ENCODE results near the gene LIPT2.

The LIPT2 gene

DNA sequence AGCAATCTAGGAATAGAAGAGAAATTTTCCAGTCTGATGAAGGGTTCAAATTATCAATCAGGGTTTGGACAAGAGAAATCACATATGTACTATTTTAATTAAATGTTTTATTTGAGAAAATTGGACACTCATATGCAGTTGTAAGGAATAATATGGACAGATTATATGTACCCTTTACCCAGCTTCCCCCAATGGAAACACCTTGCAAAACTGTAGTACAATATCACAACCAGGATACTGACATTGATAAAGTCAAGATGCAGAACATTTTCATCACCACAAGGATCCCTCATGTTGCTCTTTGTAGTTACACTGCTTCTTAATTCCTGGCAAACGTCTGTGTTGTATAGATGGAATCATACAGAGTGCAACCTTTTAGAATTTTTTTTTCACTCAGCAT, 1.4 kb upstream of the LIPT2 start:
- no peak for DNase-seq

DNA sequence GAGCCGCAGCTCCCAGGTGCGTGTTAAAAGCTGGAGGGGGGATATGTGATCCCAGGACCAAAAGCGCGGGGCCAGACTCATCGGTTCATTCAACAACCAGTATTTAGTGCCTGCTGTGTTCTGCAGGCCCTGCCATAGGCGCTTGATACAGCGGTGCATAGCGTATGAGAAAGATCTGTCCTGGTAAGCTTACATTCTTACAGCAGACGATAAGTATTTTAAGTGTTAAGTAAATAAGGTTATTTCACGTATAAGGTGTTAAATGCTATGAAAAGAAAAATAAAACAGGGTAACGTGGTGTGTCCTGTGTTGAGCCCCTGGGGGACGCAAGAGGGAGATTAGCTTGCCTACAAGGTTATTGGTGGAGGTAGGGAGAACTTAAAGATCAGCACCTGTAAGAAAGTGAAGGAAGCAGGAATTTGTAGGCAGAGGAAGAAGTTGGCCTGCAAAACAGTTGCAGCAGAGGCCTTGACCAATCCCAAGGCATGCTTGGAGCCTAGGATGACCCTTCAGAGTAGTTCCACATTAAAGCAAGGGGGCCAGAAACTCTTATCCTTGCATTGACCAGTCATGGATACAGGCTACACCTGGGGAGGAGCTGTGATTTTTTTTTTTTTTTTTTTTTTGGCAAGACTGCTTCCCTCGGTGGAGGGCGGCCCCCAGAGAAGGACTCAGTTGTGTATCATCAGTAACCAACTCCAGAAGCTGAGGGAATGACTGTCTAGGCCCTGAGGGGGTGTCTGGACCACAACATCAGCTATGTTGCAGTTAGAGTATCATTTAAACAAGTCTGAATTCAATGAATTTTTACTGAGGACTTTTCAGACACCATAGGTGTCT, 487 bp upstream of the LIPT2 start:
- DNase-seq = no peak

- no peak for DNase-seq
Measured at GRCh38 chr11:74492084-74492483, 1.4 kb downstream of the LIPT2 start.

GRCh38 chr11:74490941-74491340, 2.6 kb downstream of the LIPT2 start:
- peak; percentile 52 to 71 for DNase-seq

DNA sequence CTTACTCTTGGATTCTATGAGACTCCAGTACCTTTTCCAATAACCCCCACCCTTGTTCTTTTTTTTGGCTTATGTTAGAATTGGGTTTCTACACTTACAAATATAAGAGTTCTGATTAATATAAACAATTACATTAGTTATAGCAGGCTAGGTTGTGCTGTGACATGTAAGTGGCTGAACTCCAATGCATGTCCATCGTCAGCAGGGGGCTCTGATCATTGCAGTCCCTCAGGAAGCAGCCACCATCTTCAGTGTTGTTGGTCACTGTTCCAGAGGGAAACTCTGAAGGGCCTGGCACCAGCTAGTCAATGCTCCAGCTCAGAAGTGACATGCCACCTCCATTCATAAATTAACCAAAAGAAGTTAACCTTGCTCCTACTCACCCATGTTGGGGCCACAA, 5.6 kb downstream of the LIPT2 start:
- no peak for DNase-seq

- DNase-seq = no peak
Measured at GRCh38 chr11:74485868-74486267, 7.7 kb downstream of the LIPT2 start.

- DNase-seq = no peak
Measured at GRCh38 chr11:74480688-74481417, 12.7 kb downstream of the LIPT2 start.

DNA sequence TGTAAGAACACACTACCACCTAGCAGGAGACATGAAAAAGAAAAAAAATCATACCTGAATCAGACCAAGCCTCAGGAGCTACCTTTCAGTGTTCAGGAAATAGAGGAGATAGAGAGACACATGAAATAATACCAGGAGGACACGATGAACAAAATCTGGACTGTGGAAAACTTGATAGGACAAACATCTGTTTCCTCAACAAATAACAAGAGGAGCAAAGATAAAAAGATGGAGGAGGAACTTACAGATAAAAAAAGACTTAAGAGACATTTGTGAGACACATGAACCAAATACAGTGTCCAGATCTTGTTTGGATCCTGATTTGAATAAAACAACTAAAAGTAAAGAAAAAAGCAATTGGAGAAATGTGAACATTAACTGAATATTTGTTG, 13.8 kb downstream of the LIPT2 start:
- DNase-seq = no peak

DNA sequence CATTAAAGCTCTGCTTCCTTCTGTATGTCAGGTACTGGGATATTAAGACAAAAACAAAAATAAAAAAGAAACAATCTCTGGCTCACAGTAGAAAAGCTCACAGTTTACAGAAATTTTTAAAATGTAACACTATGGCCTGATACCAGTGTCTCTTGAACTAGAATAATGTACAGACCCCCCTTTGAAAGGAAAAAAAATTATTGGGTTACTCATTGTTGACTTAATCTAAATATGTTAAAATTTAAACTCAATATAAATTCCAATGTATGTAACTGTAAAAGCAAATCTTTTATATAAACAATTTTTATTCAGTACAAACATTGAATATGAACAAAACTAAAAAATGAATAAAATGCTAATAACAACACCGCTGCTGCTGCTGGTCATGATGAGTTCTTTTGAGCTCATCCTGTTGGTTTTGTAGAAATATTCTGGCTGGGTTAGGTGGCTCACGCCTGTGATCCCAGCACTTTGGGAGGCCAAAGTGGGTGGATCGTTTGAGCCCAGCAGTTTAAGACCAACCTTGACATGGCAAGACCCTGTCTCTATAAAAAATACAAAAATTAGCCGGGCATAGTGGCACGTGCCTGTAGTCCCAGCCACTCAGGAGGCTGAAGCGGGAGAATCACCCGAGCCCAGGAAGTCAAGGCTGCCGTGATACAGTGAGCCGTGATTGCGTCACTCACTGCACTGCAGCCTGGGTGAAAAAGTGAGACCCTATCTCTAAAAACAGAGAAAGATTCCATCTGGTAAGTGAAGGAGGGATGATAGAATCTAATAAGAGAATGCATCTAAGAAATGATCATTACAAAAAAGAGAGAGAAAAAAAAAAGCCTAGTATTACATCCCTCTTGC, 14.4 kb downstream of the LIPT2 start:
- DNase-seq = no peak

- DNase-seq = peak; percentile 41 to 47
Measured at GRCh38 chr11:74476536-74476935, 17.0 kb downstream of the LIPT2 start.

DNA sequence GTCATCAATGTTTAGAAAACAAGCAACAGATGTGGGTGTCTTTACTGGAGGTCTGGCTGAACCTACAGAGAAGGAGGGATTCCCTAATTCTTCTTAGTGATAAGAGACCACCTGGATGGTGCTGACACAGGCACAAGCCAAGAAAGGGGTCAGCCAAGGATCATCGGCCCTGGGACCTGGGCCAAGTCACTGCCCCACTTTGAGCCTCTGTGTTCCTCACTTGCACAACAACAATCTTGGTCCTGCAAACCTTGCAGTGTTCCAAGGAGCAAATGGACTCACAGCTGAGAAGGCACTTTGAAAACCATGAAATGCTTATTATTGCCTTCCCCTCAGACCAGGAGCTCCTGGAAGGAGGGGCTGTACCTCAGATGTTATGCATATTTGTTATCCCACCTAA, 19.2 kb downstream of the LIPT2 start:
- no peak for DNase-seq

DNA sequence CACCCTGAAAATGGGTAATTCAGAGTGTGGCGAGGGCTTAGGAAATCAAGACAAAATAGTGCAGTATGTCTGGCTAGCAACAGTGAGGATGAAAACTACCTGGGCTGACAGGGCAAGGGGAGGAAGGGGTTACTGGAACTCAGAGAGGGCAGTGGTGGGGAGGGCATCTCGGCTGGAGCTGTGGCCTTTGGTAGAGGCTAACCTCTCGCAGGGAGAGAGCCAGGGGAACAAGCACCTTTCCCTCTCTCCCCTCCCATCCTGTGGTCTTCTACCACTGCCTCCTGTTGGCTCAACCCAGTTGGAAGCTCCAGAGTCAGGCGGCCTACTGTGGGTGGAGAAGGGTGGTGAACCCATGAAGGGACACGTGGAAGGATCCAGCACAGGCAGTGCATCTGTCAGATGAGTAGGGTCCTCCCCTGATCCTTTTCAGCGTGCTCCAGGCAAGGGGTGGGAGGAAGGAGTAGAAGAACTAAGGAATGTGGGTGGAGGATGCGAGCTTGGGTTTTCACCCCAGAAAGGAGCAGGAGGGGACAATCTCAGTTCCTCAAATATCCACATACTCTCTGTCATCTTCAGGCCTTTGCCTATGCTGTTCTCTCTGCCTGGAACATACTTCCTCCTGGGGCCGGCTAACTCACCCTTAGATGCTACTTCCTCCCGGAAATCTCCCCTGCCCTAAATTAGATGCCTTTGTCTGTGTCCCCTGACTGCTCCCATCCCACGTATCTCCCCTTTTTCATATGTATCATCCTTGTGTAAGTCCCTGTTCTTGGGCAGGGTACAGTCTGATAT, 19.9 kb downstream of the LIPT2 start:
- DNase-seq = peak; percentile 86 to 88

GRCh38 chr11:74471668-74472429, 21.7 kb downstream of the LIPT2 start:
- DNase-seq = no peak

DNA sequence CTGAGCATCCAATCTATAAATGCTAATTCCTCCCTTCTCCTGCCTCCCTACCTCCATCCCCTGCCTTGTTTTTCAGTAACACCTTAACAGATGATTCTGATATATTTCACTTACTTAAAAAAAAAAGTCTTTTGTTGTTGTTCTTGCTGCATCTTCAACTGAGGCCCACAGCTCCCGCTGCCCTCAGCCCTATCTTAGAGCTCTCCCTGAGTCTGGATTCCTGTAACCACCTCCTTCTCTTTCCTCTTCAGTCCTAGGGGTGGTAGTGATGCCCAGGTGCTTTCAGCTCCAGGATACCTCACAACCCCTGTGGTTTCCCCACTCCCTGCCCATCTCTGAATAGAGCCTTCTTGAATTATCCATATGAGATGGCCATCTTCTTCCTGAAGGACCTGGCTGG, 22.5 kb downstream of the LIPT2 start:
- DNase-seq = no peak

GRCh38 chr11:74470526-74470925, 23.0 kb downstream of the LIPT2 start:
- DNase-seq = no peak

- DNase-seq = peak; percentile 75 to 87
Measured at GRCh38 chr11:74468936-74469335, 24.6 kb downstream of the LIPT2 start.

DNA sequence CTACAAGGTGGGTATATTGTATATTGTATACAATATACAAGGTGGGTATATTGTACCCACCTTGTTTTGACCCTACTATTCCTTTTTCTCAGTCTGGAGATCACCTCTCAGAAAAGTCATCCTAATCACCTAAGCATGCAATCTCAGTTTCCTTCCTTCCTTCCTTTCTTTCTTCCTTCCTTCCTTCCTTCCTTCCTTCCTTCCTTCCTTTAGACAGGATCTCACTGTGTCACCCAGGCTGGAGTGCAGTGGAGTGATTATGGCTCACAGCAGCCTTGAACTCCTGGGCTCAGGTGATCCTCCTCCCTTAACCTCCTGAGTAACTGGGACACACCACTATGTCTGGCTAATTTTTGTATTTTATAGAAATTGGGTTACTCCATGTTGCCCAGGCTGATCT, 25.0 kb downstream of the LIPT2 start:
- no peak for DNase-seq

GRCh38 chr11:74468058-74468457, 25.5 kb downstream of the LIPT2 start:
- no peak for DNase-seq

- DNase-seq = peak; percentile 40 to 64
Measured at GRCh38 chr11:74466916-74467885, 26.3 kb downstream of the LIPT2 start, which contains the start of gene KCNE3. KCNE3 (minus strand) TSS chr11:74467549; CDS start chr11:74457563, 9,986 bp downstream.

- no peak for DNase-seq
Measured at GRCh38 chr11:74465291-74465708, 28.2 kb downstream of the LIPT2 start.
